ENCODE data around the gene TUBB8B. TPM values are rescaled to one million over a fixed set of nuclear protein-coding genes. Genes with fewer than 3 reads are reported as not detected.
"Not testable (repeated sequence)": the region's sequence is repeated elsewhere in the genome, so short reads cannot be mapped to it uniquely, and the experiment has no call there.

The TUBB8B gene
- total RNA-seq, 1 donor from 2014 or later = not detected

DNA sequence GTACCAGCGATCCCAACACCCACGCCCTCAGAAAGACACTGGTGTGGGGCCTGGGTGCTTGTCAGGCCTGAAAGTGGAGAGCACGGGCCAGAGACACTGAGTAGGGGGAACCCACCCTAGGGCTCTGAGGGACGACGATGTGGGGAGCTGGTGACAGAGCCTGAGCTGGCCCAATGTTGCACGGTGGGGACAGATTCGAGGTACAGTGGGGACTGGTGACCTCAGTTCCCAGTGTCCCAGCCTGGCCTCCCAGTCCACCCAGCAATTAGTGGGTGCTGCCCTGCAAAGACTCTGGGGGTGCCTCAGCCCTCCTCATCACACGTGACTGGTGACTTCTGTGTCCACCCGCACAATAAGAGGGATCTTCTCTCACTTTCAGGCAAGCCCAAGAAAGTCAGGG is 36.6 kb downstream of the TUBB8B start:
- DNase-seq = not testable (repeated sequence)

DNA sequence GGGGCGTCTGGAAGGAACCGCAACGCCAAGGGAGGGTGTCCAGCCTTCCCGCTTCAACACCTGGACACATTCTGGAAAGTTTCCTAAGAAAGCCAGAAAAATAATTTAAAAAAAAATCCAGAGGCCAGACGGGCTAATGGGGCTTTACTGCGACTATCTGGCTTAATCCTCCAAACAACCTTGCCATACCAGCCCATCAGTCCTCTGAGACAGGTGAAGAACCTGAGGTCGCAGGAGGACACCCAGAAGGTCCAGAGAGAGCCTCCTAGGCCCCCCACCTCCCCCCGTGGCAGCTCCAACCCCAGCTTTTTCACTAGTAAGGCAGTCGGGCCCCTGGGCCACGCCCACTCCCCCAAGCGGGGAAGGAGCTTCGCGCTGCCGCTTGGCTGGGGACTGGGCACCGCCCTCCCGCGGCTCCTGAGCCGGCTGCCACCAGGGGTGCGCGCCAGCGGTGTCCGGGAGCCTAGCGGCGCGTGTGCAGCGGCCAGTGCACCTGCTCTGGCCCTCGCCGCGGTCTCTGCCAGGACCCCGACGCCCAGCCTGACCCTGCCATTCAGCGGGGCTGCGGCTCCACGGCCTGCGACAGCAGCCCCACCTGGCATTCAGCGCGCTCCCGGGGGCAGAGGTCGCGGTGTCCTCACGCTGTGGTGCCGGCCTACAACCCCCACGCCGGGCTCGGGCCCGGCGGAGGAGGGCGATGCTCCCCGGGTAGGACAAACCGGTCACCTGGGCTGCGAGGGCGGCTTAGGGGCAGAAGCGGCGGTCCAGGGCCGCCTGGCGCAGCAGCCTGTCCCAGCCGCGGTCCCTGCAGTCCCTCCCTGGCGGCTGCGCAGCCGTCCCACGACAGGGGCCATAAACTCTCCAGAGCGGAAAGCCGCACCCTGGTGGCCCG is 37.8 kb downstream of the TUBB8B start:
- not testable (repeated sequence) for DNase-seq

DNA sequence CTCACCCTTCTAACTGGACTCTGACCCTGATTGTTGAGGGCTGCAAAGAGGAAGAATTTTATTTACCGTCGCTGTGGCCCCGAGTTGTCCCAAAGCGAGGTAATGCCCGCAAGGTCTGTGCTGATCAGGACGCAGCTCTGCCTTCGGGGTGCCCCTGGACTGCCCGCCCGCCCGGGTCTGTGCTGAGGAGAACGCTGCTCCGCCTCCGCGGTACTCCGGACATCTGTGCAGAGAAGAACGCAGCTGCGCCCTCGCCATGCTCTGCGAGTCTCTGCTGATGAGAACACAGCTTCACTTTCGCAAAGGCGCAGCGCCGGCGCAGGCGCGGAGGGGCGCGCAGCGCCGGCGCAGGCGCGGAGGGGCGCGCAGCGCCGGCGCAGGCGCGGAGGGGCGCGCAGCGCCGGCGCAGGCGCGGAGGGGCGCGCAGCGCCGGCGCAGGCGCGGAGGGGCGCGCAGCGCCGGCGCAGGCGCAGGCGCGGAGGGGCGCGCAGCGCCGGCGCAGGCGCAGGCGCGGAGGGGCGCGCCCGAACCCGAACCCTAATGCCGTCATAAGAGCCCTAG is 38.7 kb downstream of the TUBB8B start:
- not testable (repeated sequence) for DNase-seq

DNA sequence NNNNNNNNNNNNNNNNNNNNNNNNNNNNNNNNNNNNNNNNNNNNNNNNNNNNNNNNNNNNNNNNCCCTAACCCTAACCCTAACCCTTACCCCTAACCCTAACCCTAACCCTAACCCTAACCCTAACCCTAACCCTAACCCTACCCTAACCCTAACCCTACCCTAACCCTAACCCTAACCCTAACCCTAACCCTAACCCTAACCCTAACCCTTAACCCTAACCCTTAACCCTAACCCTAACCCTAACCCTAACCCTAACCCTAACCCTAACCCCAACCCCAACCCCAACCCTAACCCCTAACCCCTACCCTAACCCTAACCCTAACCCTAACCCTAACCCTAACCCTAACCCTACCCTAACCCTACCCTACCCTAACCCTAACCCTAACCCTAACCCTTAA is 39.5 kb downstream of the TUBB8B start:
- not testable (repeated sequence) for DNase-seq

Small RNA genes lying within 50 kb of the gene (small RNA-seq; reads per million reads assigned to genes)
- gene AP001005.2 = not detected

Other genes starting within 250 kb of the TUBB8B start
- gene USP14, start 108.9 kb upstream of the TUBB8B start, total RNA-seq = 29.5 TPM
- 117 TPM for gene THOC1, start 218.4 kb upstream of the TUBB8B start, total RNA-seq

Data from occipital lobe (tissue), 3 donors.